Hematopoietic multipotent progenitor cell (in vitro differentiated cells): ENCODE measurements around the gene PIP5KL1. TPM values are rescaled to one million over a fixed set of nuclear protein-coding genes. Genes with fewer than 3 reads are reported as not detected.

ENCODE experiments used
- DNase-seq, 3 donors: peaks; one replicate each; pipeline ENCODE4 v3.0.0-alpha.2; 2011 to 2015; ENCODE audit warnings: low read depth in 2 of 3, low spot score in 2 of 3
- total RNA-seq: library from RNA; depleted of rRNA; stranded (reverse); fragments of >200 nt; gene quantifications from one replicate; pipeline ENCODE4 v1.2.3, GENCODE V29; 2012

PIP5KL1 gene
- total RNA-seq, 1 donor, result 0.27 TPM

- no peak for DNase-seq
Measured at GRCh38 chr9:127876026-127876763, 54.4 kb downstream of the PIP5KL1 start.

GRCh38 chr9:127875306-127875966 is 55.1 kb downstream of the PIP5KL1 start:
- no peak for DNase-seq

- no peak for DNase-seq
Measured at GRCh38 chr9:127874301-127875221, 56.0 kb downstream of the PIP5KL1 start.

- DNase-seq, result no peak
Measured at GRCh38 chr9:127873886-127874285, 56.7 kb downstream of the PIP5KL1 start.

- DNase-seq, result no peak
Measured at GRCh38 chr9:127873223-127873691, 57.3 kb downstream of the PIP5KL1 start.

- no peak for DNase-seq
Measured at GRCh38 chr9:127872369-127873222, 58.0 kb downstream of the PIP5KL1 start.

GRCh38 chr9:127871531-127871930 is 59.0 kb downstream of the PIP5KL1 start:
- DNase-seq, result no peak

GRCh38 chr9:127870887-127871286 is 59.7 kb downstream of the PIP5KL1 start:
- DNase-seq, result no peak

Other genes starting within 250 kb of the PIP5KL1 start
- 0.27 TPM for gene CFAP157, start 223.8 kb downstream of the PIP5KL1 start, total RNA-seq
- gene PTRH1, start 215.1 kb downstream of the PIP5KL1 start, total RNA-seq, result 20.7 TPM
- under 0.01 TPM for gene TTC16, start 214.7 kb downstream of the PIP5KL1 start, total RNA-seq
- gene TOR2A, start 195.5 kb downstream of the PIP5KL1 start, total RNA-seq, result 15.9 TPM
- gene SH2D3C, start 152.1 kb downstream of the PIP5KL1 start, total RNA-seq, result 79.7 TPM
- 208 TPM for gene CDK9, start 144.7 kb downstream of the PIP5KL1 start, total RNA-seq
- gene FPGS, start 127.9 kb downstream of the PIP5KL1 start, total RNA-seq, result 212 TPM
- gene ENG, start 76.1 kb downstream of the PIP5KL1 start, total RNA-seq, result 17.5 TPM
- 0.27 TPM for gene AK1, start 53.1 kb downstream of the PIP5KL1 start, total RNA-seq
- gene ST6GALNAC6, start 31.2 kb downstream of the PIP5KL1 start, total RNA-seq, result 47.9 TPM
- gene ST6GALNAC4, start 13.7 kb downstream of the PIP5KL1 start, total RNA-seq, result 70.3 TPM
- gene DPM2, start 7.1 kb upstream of the PIP5KL1 start, total RNA-seq, result 17.2 TPM
- gene EEIG1, start 50.2 kb upstream of the PIP5KL1 start, total RNA-seq, result 3.8 TPM
- 14.0 TPM for gene NAIF1, start 136.5 kb upstream of the PIP5KL1 start, total RNA-seq
- gene SLC25A25, start 137.5 kb upstream of the PIP5KL1 start, total RNA-seq, result 14.8 TPM
- 54.4 TPM for gene PTGES2, start 197.0 kb upstream of the PIP5KL1 start, total RNA-seq
- 2.2 TPM for gene LCN2, start 218.7 kb upstream of the PIP5KL1 start, total RNA-seq
- 109 TPM for gene BBLN, start 229.5 kb upstream of the PIP5KL1 start, total RNA-seq